Neutrophil (primary cell): ENCODE data around the gene TMEM183A.

Source experiments
- H3K27ac ChIP-seq: fragments of 200-600 bp; sonication (generic); 2 replicates; pipeline ENCODE4 v1.5.1; 2016; ENCODE audit warnings: mild to moderate bottlenecking, moderate library complexity
- H3K27me3 ChIP-seq: fragments of 200-600 bp; sonication (generic); 2 replicates; pipeline ENCODE4 v1.6.0; 2016; ENCODE audit warnings: mild to moderate bottlenecking
- H3K36me3 ChIP-seq: fragments of 200-600 bp; sonication (generic); 2 replicates; pipeline ENCODE4 v1.5.1; 2017
- H3K4me1 ChIP-seq, 2 experiments: fragments of 200-600 bp in 1 of 2; sonication (generic) in 1 of 2; 1 replicate in 1 of 2; 2 replicates in 1 of 2; pipeline versions ENCODE4 v1.5.1 to v1.6.1; 2013 to 2016; ENCODE audit warnings: low read depth in 1 of 2, low read length in 1 of 2, mild to moderate bottlenecking in 1 of 2, moderate library complexity in 1 of 2; ENCODE audit not compliant: control insufficient read depth in 1 of 2, insufficient read depth in 1 of 2
- H3K4me3 ChIP-seq, 2 experiments: fragments of 200-600 bp in 1 of 2; sonication (generic) in 1 of 2; 1 replicate in 1 of 2; 2 replicates in 1 of 2; pipeline ENCODE4 v1.5.1; 2013 to 2016; ENCODE audit warnings: low read depth in 1 of 2, low read length in 1 of 2, mild to moderate bottlenecking in 1 of 2, moderate library complexity in 1 of 2
- H3K9me3 ChIP-seq: fragments of 200-600 bp; sonication (generic); 2 replicates; pipeline ENCODE4 v1.5.1; 2016
- TF ChIP-seq, protein P1 (sequence below): fragments of 200-600 bp; sonication (generic); IDR thresholded peaks from 2 replicates; pipeline ENCODE4 v1.5.1; 2016; ENCODE audit warnings: antibody characterized with exemption

The TMEM183A gene

DNA sequence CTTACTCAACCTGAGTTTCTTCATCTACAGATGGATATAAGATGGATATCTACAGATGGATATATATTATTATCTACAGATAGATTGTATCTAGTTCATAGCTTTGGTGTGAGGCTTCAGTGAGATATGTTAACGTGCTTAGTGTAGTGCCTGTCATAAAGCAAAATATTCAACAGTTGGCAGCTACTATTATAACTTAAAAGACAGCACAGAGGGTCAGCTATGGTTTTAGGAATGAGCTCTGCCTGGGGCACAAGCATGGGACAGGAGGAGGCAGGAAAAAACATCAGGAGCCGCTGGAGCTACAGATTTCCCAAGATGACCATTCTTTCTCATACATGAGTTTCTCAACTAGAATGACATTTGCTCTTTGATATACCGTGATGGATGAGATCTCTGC lies 38.8 kb upstream of the TMEM183A start:
- TF ChIP-seq, protein P1, sequence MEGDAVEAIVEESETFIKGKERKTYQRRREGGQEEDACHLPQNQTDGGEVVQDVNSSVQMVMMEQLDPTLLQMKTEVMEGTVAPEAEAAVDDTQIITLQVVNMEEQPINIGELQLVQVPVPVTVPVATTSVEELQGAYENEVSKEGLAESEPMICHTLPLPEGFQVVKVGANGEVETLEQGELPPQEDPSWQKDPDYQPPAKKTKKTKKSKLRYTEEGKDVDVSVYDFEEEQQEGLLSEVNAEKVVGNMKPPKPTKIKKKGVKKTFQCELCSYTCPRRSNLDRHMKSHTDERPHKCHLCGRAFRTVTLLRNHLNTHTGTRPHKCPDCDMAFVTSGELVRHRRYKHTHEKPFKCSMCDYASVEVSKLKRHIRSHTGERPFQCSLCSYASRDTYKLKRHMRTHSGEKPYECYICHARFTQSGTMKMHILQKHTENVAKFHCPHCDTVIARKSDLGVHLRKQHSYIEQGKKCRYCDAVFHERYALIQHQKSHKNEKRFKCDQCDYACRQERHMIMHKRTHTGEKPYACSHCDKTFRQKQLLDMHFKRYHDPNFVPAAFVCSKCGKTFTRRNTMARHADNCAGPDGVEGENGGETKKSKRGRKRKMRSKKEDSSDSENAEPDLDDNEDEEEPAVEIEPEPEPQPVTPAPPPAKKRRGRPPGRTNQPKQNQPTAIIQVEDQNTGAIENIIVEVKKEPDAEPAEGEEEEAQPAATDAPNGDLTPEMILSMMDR, result no peak
- H3K36me3 ChIP-seq, result peaks cover 18% of the 10 kb centered on the region
- H3K27me3 ChIP-seq, result no peaks in the 10 kb centered on the region
- no peaks in the 10 kb centered on the region for H3K9me3 ChIP-seq
- peaks cover 45 to 48% of the 10 kb centered on the region in 2 experiments for H3K4me1 ChIP-seq
- H3K4me3 ChIP-seq, result peak overlapping the region; percentile 77 to 86
- H3K27ac ChIP-seq, result peak overlapping the region; percentile 97

DNA sequence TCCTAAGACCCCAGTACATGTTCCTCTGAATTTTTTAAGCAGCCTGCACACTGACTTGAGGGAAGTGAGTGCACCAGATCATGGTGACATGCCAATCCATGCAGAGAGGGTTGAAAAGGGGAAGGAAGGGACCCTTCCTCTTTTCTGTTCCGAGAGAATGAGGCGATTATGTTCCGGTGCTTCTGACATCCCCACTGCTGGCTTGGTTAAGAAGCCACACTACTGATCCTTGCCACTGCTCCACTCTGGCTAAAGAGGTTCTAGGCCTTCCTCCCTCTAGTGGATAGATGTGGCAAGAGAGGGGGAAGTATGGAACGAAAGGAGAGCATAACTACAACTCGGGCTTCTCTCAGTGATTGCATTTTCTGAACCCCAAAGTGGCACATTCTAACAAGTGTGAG lies 38.3 kb upstream of the TMEM183A start:
- H3K9me3 ChIP-seq, result no peaks in the 10 kb centered on the region
- H3K4me3 ChIP-seq, result peak overlapping the region; percentile 77 to 86
- peaks cover 13% of the 10 kb centered on the region for H3K36me3 ChIP-seq
- no peaks in the 10 kb centered on the region for H3K27me3 ChIP-seq
- TF ChIP-seq, protein P1, result peak; percentile 97
- peaks cover 45 to 48% of the 10 kb centered on the region in 2 experiments for H3K4me1 ChIP-seq
- peak overlapping the region; percentile 97 for H3K27ac ChIP-seq

- no peaks in the 10 kb centered on the region for H3K36me3 ChIP-seq
- H3K27me3 ChIP-seq, result no peaks in the 10 kb centered on the region
- TF ChIP-seq, protein P1, result no peak
- H3K9me3 ChIP-seq, result no peaks in the 10 kb centered on the region
- peaks cover 39 to 41% of the 10 kb centered on the region in 2 experiments for H3K4me1 ChIP-seq
- H3K27ac ChIP-seq, result no peak overlapping the region
- no peak overlapping the region for H3K4me3 ChIP-seq
Measured at GRCh38 chr1:202972046-202972445, 35.1 kb upstream of the TMEM183A start.

- Histone ChIP-seq H3K27me3 (no peaks in the 10 kb centered on the region), H3K4me3 (no peak overlapping the region), H3K27ac (no peak overlapping the region), H3K36me3 (no peaks in the 10 kb centered on the region), H3K9me3 (no peaks in the 10 kb centered on the region), H3K4me1 (peaks cover 17% of the 10 kb centered on the region in 2 experiments)
- TF ChIP-seq, protein P1, result no peak
Measured at GRCh38 chr1:202974856-202975255, 32.3 kb upstream of the TMEM183A start.

DNA sequence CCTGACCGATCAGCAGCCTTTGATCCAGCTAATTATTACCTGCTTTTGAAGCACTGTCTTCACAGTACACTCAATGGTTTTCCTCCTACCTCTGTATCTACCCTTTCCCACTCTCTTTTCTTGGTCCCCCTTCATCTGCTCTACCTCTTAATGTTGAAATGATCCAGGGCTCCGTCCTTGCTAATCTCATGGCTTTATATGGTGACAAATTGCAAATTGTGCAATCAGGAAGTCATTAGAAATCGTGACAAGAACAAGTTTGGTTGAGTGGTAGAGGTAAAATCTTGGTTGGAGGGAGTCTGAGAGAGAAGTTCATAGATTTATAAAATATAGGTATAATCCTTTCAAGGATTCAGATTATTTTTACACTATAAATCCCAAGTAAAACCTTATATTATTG lies 30.5 kb upstream of the TMEM183A start:
- Histone ChIP-seq H3K4me3 (no peak overlapping the region), H3K27ac (no peak overlapping the region), H3K4me1 (peaks cover 9 to 10% of the 10 kb centered on the region in 2 experiments), H3K36me3 (no peaks in the 10 kb centered on the region), H3K27me3 (no peaks in the 10 kb centered on the region), H3K9me3 (no peaks in the 10 kb centered on the region)
- TF ChIP-seq, protein P1, result no peak

DNA sequence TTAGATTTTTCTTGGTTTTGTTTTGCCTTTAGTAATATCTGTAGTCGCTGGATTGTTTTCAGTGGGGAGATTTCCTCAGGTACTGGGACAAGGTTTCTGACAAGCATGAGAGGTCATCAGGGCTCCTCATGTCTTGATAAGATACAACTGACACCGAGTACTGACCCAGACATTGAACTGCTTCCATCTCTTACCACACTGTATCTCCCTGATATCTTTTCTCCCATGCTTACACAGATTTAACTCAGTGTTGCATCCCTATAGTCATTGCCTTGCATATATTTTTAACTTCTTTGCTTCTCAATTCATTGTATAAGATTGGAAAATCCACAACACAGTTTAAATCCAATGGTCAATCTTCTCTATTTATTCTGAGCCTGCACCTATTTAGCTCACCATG lies 27.7 kb upstream of the TMEM183A start:
- Histone ChIP-seq H3K4me3 (no peak overlapping the region), H3K27me3 (no peaks in the 10 kb centered on the region), H3K36me3 (no peaks in the 10 kb centered on the region), H3K4me1 (peaks cover 24% of the 10 kb centered on the region in 2 experiments), H3K27ac (no peak overlapping the region), H3K9me3 (no peaks in the 10 kb centered on the region)
- TF ChIP-seq, protein P1, result no peak
